NCI-H2196 (cell line): ENCODE results near the gene TRIM15.
"Not testable (repeated sequence)": the region's sequence is repeated elsewhere in the genome, so short reads cannot be mapped to it uniquely, and the experiment has no call there.

Experiments
- DNase-seq: peaks from one replicate; lab custom pipeline; 2025; ENCODE audit not compliant: unreplicated experiment; lab: John Stamatoyannopoulos, UW

Gene TRIM15

GRCh38 chr6:30162265-30163089 is 869 bp upstream of the TRIM15 start:
- DNase-seq: no peak

GRCh38 chr6:30163918-30164654 is 740 bp downstream of the TRIM15 start:
- no peak for DNase-seq

- DNase-seq: no peak
Measured at GRCh38 chr6:30164714-30165113, 1.4 kb downstream of the TRIM15 start.

- not testable (repeated sequence) for DNase-seq
Measured at GRCh38 chr6:30165238-30165637, 1.9 kb downstream of the TRIM15 start.

- no peak for DNase-seq
Measured at GRCh38 chr6:30167101-30167500, 3.8 kb downstream of the TRIM15 start.

- DNase-seq: no peak
Measured at GRCh38 chr6:30168741-30169140, 5.4 kb downstream of the TRIM15 start.

- peak; percentile 45 for DNase-seq
Measured at GRCh38 chr6:30169658-30170614, 6.6 kb downstream of the TRIM15 start.

- DNase-seq: no peak
Measured at GRCh38 chr6:30171677-30172471, 8.5 kb downstream of the TRIM15 start.

GRCh38 chr6:30172681-30173080 is 9.3 kb downstream of the TRIM15 start:
- no peak for DNase-seq

GRCh38 chr6:30175765-30176164 is 12.4 kb downstream of the TRIM15 start:
- DNase-seq: no peak

- no peak for DNase-seq
Measured at GRCh38 chr6:30178837-30179236, 15.5 kb downstream of the TRIM15 start.

- DNase-seq: no peak
Measured at GRCh38 chr6:30180145-30180544, 16.8 kb downstream of the TRIM15 start.

- no peak for DNase-seq
Measured at GRCh38 chr6:30184417-30185031, 21.2 kb downstream of the TRIM15 start.

- no peak for DNase-seq
Measured at GRCh38 chr6:30185846-30186484, 22.6 kb downstream of the TRIM15 start.

- DNase-seq: no peak
Measured at GRCh38 chr6:30188541-30188940, 25.2 kb downstream of the TRIM15 start.

GRCh38 chr6:30192076-30192475 is 28.7 kb downstream of the TRIM15 start:
- no peak for DNase-seq

- no peak for DNase-seq
Measured at GRCh38 chr6:30194797-30195690, 31.7 kb downstream of the TRIM15 start.

GRCh38 chr6:30195951-30196350 is 32.6 kb downstream of the TRIM15 start:
- no peak for DNase-seq
